HL-60 (cell line): Measurements from ENCODE around the gene STRA6.

Experiments used
- DNase-seq, 2 experiments: peaks; one replicate each; pipeline ENCODE4 v3.0.0-alpha.2; 2010 to 2020; ENCODE audit warnings: low read depth in 1 of 2, low spot score in 1 of 2
- H3K27ac ChIP-seq: fragments of 250-450 bp; sonication (Bioruptor Pico); replicated peaks from 2 replicates; pipeline ENCODE4 v1.5.1; 2020; ENCODE audit warnings: mild to moderate bottlenecking, moderate library complexity
- H3K27me3 ChIP-seq: fragments of 250-450 bp; sonication (Bioruptor Pico); 2 replicates; pipeline ENCODE4 v1.5.1; 2021; ENCODE audit warnings: mild to moderate bottlenecking, moderate library complexity; ENCODE audit not compliant: insufficient read depth, poor library complexity, severe bottlenecking
- H3K4me3 ChIP-seq: replicated peaks from 2 replicates; pipeline ENCODE4 v1.5.1; 2011; ENCODE audit warnings: mild to moderate bottlenecking, control low read depth, low read length; ENCODE audit not compliant: insufficient read depth
- GABPA ChIP-seq: IDR thresholded peaks from 2 replicates; pipeline ENCODE4 v1.6.1; 2012; ENCODE audit warnings: low read depth
- POLR2AphosphoS5 ChIP-seq: IDR thresholded peaks from 2 replicates; pipeline ENCODE4 v1.6.1; 2012; ENCODE audit warnings: low read depth
- SPI1 ChIP-seq: IDR thresholded peaks from 2 replicates; pipeline ENCODE4 v1.6.1; 2012; ENCODE audit warnings: low read depth, mild to moderate bottlenecking, borderline replicate concordance
- TF ChIP-seq, protein P1 (sequence below): IDR thresholded peaks from one replicate; pipeline ENCODE4 v1.5.1; 2011; ENCODE audit warnings: low read length, control low read depth, inconsistent platforms; ENCODE audit not compliant: insufficient read depth
- TF ChIP-seq, protein P2 (sequence below): IDR thresholded peaks from 2 replicates; pipeline ENCODE4 v1.6.1; 2012; ENCODE audit warnings: low read depth; ENCODE audit not compliant: insufficient replicate concordance

STRA6 gene

DNA sequence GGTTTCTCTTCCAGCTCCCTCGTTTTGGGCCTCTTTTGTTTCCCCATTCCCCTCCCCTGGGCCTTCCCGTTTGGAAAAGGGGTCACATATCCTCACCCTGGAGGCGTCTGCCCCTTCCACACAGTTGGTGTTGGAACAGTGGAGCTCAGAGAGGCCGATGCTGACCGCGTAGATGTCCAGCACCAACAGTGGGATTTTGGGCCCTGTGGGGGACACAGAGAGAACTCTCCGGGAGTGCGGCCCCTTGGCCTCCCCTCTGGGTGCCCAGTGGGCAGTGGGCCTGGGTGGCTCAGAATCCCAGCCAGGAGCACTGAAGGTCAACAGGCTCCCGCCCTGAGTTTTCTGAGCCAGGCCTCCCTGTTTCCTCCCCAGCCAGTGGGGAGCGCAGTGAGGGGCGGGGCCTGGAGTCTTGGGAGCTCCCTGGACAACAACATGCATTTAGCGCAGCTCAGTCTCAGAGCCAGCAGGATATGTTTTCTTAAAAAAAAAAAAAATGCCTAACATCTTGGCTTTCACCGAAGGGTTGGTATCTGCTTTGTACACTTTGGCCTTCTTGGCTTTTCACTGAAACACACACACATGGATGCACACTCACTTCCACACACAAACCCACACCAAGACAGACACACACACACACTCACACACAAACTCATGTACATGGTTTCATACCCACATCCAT lies 29.7 kb downstream of the STRA6 start:
- Histone ChIP-seq H3K27me3 (no peaks in the 10 kb centered on the region), H3K4me3 (no peak overlapping the region), H3K27ac (no peak overlapping the region)
- TF ChIP-seq GABPA = no peak
- TF ChIP-seq, protein P1, sequence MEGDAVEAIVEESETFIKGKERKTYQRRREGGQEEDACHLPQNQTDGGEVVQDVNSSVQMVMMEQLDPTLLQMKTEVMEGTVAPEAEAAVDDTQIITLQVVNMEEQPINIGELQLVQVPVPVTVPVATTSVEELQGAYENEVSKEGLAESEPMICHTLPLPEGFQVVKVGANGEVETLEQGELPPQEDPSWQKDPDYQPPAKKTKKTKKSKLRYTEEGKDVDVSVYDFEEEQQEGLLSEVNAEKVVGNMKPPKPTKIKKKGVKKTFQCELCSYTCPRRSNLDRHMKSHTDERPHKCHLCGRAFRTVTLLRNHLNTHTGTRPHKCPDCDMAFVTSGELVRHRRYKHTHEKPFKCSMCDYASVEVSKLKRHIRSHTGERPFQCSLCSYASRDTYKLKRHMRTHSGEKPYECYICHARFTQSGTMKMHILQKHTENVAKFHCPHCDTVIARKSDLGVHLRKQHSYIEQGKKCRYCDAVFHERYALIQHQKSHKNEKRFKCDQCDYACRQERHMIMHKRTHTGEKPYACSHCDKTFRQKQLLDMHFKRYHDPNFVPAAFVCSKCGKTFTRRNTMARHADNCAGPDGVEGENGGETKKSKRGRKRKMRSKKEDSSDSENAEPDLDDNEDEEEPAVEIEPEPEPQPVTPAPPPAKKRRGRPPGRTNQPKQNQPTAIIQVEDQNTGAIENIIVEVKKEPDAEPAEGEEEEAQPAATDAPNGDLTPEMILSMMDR = no peak
- TF ChIP-seq SPI1 = no peak
- TF ChIP-seq POLR2AphosphoS5 = no peak
- TF ChIP-seq, protein P2, sequence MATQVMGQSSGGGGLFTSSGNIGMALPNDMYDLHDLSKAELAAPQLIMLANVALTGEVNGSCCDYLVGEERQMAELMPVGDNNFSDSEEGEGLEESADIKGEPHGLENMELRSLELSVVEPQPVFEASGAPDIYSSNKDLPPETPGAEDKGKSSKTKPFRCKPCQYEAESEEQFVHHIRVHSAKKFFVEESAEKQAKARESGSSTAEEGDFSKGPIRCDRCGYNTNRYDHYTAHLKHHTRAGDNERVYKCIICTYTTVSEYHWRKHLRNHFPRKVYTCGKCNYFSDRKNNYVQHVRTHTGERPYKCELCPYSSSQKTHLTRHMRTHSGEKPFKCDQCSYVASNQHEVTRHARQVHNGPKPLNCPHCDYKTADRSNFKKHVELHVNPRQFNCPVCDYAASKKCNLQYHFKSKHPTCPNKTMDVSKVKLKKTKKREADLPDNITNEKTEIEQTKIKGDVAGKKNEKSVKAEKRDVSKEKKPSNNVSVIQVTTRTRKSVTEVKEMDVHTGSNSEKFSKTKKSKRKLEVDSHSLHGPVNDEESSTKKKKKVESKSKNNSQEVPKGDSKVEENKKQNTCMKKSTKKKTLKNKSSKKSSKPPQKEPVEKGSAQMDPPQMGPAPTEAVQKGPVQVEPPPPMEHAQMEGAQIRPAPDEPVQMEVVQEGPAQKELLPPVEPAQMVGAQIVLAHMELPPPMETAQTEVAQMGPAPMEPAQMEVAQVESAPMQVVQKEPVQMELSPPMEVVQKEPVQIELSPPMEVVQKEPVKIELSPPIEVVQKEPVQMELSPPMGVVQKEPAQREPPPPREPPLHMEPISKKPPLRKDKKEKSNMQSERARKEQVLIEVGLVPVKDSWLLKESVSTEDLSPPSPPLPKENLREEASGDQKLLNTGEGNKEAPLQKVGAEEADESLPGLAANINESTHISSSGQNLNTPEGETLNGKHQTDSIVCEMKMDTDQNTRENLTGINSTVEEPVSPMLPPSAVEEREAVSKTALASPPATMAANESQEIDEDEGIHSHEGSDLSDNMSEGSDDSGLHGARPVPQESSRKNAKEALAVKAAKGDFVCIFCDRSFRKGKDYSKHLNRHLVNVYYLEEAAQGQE = no peak
- DNase-seq = no peak

GRCh38 chr15:74171965-74172541 lies 30.5 kb downstream of the STRA6 start:
- no peak for DNase-seq
- TF ChIP-seq, protein P1 = no peak
- TF ChIP-seq, protein P2 = no peak
- no peak for TF ChIP-seq SPI1
- no peak for TF ChIP-seq GABPA
- no peak for TF ChIP-seq POLR2AphosphoS5
- Histone ChIP-seq H3K27me3 (no peaks in the 10 kb centered on the region), H3K4me3 (no peak overlapping the region), H3K27ac (no peak overlapping the region)

- no peak overlapping the region for H3K27ac ChIP-seq
- TF ChIP-seq, protein P2 = no peak
- TF ChIP-seq, protein P1 = no peak
- TF ChIP-seq SPI1 (no peak), GABPA (no peak), POLR2AphosphoS5 (no peak)
- no peak overlapping the region for H3K4me3 ChIP-seq
- H3K27me3 ChIP-seq = no peaks in the 10 kb centered on the region
- no peak for DNase-seq
Observed at GRCh38 chr15:74170875-74171578, 31.6 kb downstream of the STRA6 start.
